Breast epithelium (tissue), 4 donors: Measurements from ENCODE around the gene GPR63. TPM values are rescaled to one million over a fixed set of nuclear protein-coding genes. Genes with fewer than 3 reads are reported as not detected.

ENCODE experiments used
- DNase-seq, 2 donors: peaks; one replicate each; pipeline ENCODE4 v3.0.0-alpha.2; 2019; ENCODE audit warnings: low spot score in 2 of 2
- H3K27ac ChIP-seq, 2 donors: fragments of 200-600 bp; sonication (generic) in 1 of 2; one replicate each; pipeline ENCODE4 v1.5.1; 2016 to 2019; ENCODE audit warnings: mild to moderate bottlenecking in 1 of 2
- H3K27me3 ChIP-seq, 2 donors: fragments of 200-600 bp; sonication (generic) in 1 of 2; one replicate each; pipeline versions ENCODE4 v1.5.1 to v1.6.0; 2017 to 2019; ENCODE audit warnings: control low read depth in 1 of 2, mild to moderate bottlenecking in 1 of 2
- H3K36me3 ChIP-seq: fragments of 200-600 bp; one replicate; pipeline ENCODE4 v1.5.1; 2019
- H3K4me1 ChIP-seq, 2 donors: fragments of 200-600 bp; sonication (generic); one replicate each; pipeline ENCODE4 v1.5.1; 2016 to 2019; ENCODE audit warnings: control low read depth in 1 of 2
- H3K4me3 ChIP-seq, 3 donors: fragments of 200-600 bp; sonication (generic); 1 replicate in 2 of 3; 2 replicates in 1 of 3; pipeline ENCODE4 v1.5.1; 2016 to 2019; ENCODE audit warnings: mild to moderate bottlenecking in 3 of 3, moderate library complexity in 2 of 3
- H3K9me3 ChIP-seq, 2 donors: fragments of 200-600 bp; sonication (generic) in 1 of 2; one replicate each; pipeline ENCODE4 v1.5.1; 2016 to 2019; ENCODE audit warnings: control low read depth in 1 of 2
- CTCF ChIP-seq, 3 donors: fragments of 450-650 bp; IDR thresholded peaks; one replicate each; pipeline ENCODE4 v1.5.1; 2016 to 2017; ENCODE audit warnings: antibody characterized with exemption in 3 of 3, mild to moderate bottlenecking in 3 of 3, moderate library complexity in 3 of 3
- POLR2A ChIP-seq: fragments of 450-650 bp; IDR thresholded peaks from one replicate; pipeline ENCODE4 v1.6.1; 2016; ENCODE audit warnings: antibody characterized with exemption, mild to moderate bottlenecking, moderate library complexity
- POLR2AphosphoS5 ChIP-seq, 3 donors: sonication (generic); formaldehyde crosslinking; IDR thresholded peaks; one replicate each; pipeline ENCODE4 v1.6.1; 2017; ENCODE audit warnings: antibody characterized with exemption in 3 of 3
- intact Hi-C: fragments of 100-400 bp; cut with DNase I; formaldehyde crosslinking; loops from one replicate; pipeline ENCODE4 v1.15.1; 2023; ENCODE audit warnings: low total_unique reads
- total RNA-seq, 3 donors: library from RNA; depleted of rRNA; stranded (reverse); fragments of >200 nt; gene quantifications; one replicate each; pipeline ENCODE4 v1.1.0, GENCODE V29; 2016

Gene GPR63
- total RNA-seq, 3 donors from 2014 or later, result 0.16 to 1.0 (median 0.98) TPM

- intact Hi-C loops, result no loop called here
- no peak for DNase-seq
- Histone ChIP-seq H3K4me3 (no peak overlapping the region), H3K36me3 (no peaks in the 10 kb centered on the region), H3K27ac (no peak overlapping the region), H3K27me3 (no peaks in the 10 kb centered on the region), H3K4me1 (no peaks in the 10 kb centered on the region), H3K9me3 (no peaks in the 10 kb centered on the region)
- TF ChIP-seq POLR2A, result no peak
- TF ChIP-seq CTCF (IDR thresholded peaks at IDR 0.05), result no peak
- no peak for TF ChIP-seq POLR2AphosphoS5 (IDR thresholded peaks at IDR 0.05)
These were observed 19.6 kb upstream of the GPR63 start for GRCh38 chr6:96856856-96857255.

GRCh38 chr6:96853083-96853482 is 15.8 kb upstream of the GPR63 start:
- Histone ChIP-seq H3K27ac (no peak overlapping the region), H3K36me3 (no peaks in the 10 kb centered on the region), H3K9me3 (peaks cover 0 to 3% of the 10 kb centered on the region in 2 donors), H3K4me3 (no peak overlapping the region), H3K27me3 (no peaks in the 10 kb centered on the region), H3K4me1 (no peaks in the 10 kb centered on the region)
- TF ChIP-seq POLR2A (no peak), CTCF (IDR thresholded peaks at IDR 0.05) (no peak), POLR2AphosphoS5 (IDR thresholded peaks at IDR 0.05) (no peak)
- no peak for DNase-seq
- intact Hi-C loops, result no loop called here

- H3K9me3 ChIP-seq, result peaks cover 0 to 7% of the 10 kb centered on the region in 2 donors
- no peak overlapping the region for H3K27ac ChIP-seq
- no peak overlapping the region for H3K4me3 ChIP-seq
- H3K4me1 ChIP-seq, result no peaks in the 10 kb centered on the region
- intact Hi-C loops, result no loop called here
- no peaks in the 10 kb centered on the region for H3K27me3 ChIP-seq
- no peak for DNase-seq
- no peaks in the 10 kb centered on the region for H3K36me3 ChIP-seq
- TF ChIP-seq CTCF (IDR thresholded peaks at IDR 0.05), result no peak
- no peak for TF ChIP-seq POLR2AphosphoS5 (IDR thresholded peaks at IDR 0.05)
These were observed 15.3 kb upstream of the GPR63 start for GRCh38 chr6:96852605-96853004.

- DNase-seq, result no peak
- Histone ChIP-seq H3K36me3 (no peaks in the 10 kb centered on the region), H3K27ac (no peak overlapping the region), H3K9me3 (peaks cover 0 to 9% of the 10 kb centered on the region in 2 donors), H3K4me3 (no peak overlapping the region), H3K4me1 (no peaks in the 10 kb centered on the region), H3K27me3 (no peaks in the 10 kb centered on the region)
- intact Hi-C loops, result no loop called here
- TF ChIP-seq POLR2AphosphoS5 (IDR thresholded peaks at IDR 0.05) (no peak), CTCF (IDR thresholded peaks at IDR 0.05) (no peak), POLR2A (no peak)
These were observed 14.6 kb upstream of the GPR63 start for GRCh38 chr6:96851858-96852257.

GRCh38 chr6:96849615-96850014 is 12.3 kb upstream of the GPR63 start:
- intact Hi-C loops, result no loop called here
- H3K36me3 ChIP-seq, result no peaks in the 10 kb centered on the region
- no peak overlapping the region for H3K27ac ChIP-seq
- no peaks in the 10 kb centered on the region for H3K4me1 ChIP-seq
- no peak for TF ChIP-seq CTCF (IDR thresholded peaks at IDR 0.05)
- no peak for TF ChIP-seq POLR2AphosphoS5 (IDR thresholded peaks at IDR 0.05)
- TF ChIP-seq POLR2A, result no peak
- peaks cover 0 to 9% of the 10 kb centered on the region in 2 donors for H3K9me3 ChIP-seq
- H3K4me3 ChIP-seq, result no peak overlapping the region
- peaks cover 0 to 4% of the 10 kb centered on the region in 2 donors for H3K27me3 ChIP-seq
- DNase-seq, result no peak
